Measurements from ENCODE around the gene CDK14. TPM values are rescaled to one million over a fixed set of nuclear protein-coding genes. Genes with fewer than 3 reads are reported as not detected.
A peak's percentile ranks its signal among the peaks of the same experiment; 100 is the strongest.

CDK14 gene
- total and polyA plus RNA-seq, 10 of the 15 experiments (the other 5 are each of a cell fraction or from before 2014, with no cell fraction given) = 6.5 to 61.3 (median 24.2) TPM

- no peak for TF ChIP-seq SKIL (IDR thresholded peaks at IDR 0.05; ENCODE audit: low read depth, poor library complexity, severe bottlenecking)
- no peak for TF ChIP-seq NFXL1 (IDR thresholded peaks at IDR 0.05; ENCODE audit: borderline replicate concordance)
- no peak for TF ChIP-seq HDGF (IDR thresholded peaks at IDR 0.05)
- no peak for TF ChIP-seq POLR2A (IDR thresholded peaks at IDR 0.05; ENCODE audit: low read depth, low read length)
Observed at GRCh38 chr7:90858546-90858945, 262.4 kb downstream of the CDK14 start (continued).

- Histone ChIP-seq H3K36me3 (ENCODE audit: control insufficient read depth in 2 of 2, insufficient read depth in 2 of 2, low read length in 1 of 2) (no peaks in the 10 kb centered on the region), H3K4me1 (ENCODE audit: control insufficient read depth, insufficient read depth, low read length) (peaks cover 6% of the 10 kb centered on the region), H3K27me3 (replicated peaks in 1 of 2; ENCODE audit: control insufficient read depth in 2 of 2, insufficient read depth in 2 of 2, low read length in 1 of 2) (no peaks in the 10 kb centered on the region), H3K79me2 (ENCODE audit: control insufficient read depth, insufficient read depth, low read length) (no peaks in the 10 kb centered on the region), H3K4me2 (ENCODE audit: control insufficient read depth, insufficient read depth) (no peak overlapping the region), H4K20me1 (ENCODE audit: control insufficient read depth, insufficient read depth) (no peaks in the 10 kb centered on the region), H3K27ac (ENCODE audit: control insufficient read depth, insufficient read depth) (no peak overlapping the region), H3K4me3 (no peak overlapping the region), H3K9ac (ENCODE audit: control insufficient read depth, insufficient read depth, low read length) (no peak overlapping the region), H3K9me3 (replicated peaks; ENCODE audit: control insufficient read depth, insufficient read depth, low read length) (no peaks in the 10 kb centered on the region), H2AFZ (ENCODE audit: control insufficient read depth, low read depth, low read length) (no peak overlapping the region)
- FAIRE-seq (peak; percentile 7), DNase-seq (ENCODE audit: low read depth, low spot score) (no peak), ATAC-seq (no peak)
- TF ChIP-seq PRDM15 (CRISPR knock-in tag; IDR thresholded peaks at IDR 0.05) = no peak
- no peak for TF ChIP-seq SP1 (IDR thresholded peaks at IDR 0.05; ENCODE audit: low read depth, low read length)
- TF ChIP-seq KDM1A (IDR thresholded peaks at IDR 0.05; ENCODE audit: borderline replicate concordance) = no peak
- no peak for TF ChIP-seq NBN (IDR thresholded peaks at IDR 0.05)
- TF ChIP-seq, protein P1, sequence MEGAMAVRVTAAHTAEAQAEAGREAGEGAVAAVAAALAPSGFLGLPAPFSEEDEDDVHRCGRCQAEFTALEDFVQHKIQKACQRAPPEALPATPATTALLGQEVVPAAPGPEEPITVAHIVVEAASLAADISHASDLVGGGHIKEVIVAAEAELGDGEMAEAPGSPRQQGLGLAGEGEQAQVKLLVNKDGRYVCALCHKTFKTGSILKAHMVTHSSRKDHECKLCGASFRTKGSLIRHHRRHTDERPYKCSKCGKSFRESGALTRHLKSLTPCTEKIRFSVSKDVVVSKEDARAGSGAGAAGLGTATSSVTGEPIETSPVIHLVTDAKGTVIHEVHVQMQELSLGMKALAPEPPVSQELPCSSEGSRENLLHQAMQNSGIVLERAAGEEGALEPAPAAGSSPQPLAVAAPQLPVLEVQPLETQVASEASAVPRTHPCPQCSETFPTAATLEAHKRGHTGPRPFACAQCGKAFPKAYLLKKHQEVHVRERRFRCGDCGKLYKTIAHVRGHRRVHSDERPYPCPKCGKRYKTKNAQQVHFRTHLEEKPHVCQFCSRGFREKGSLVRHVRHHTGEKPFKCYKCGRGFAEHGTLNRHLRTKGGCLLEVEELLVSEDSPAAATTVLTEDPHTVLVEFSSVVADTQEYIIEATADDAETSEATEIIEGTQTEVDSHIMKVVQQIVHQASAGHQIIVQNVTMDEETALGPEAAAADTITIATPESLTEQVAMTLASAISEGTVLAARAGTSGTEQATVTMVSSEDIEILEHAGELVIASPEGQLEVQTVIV (IDR thresholded peaks at IDR 0.05; ENCODE audit: borderline replicate concordance, partially characterized antibody) = no peak
- no peak for TF ChIP-seq STAT3 (IDR thresholded peaks at IDR 0.05; ENCODE audit: low read depth, low read length)
- TF ChIP-seq SPI1 (IDR thresholded peaks at IDR 0.05; ENCODE audit: borderline replicate concordance, insufficient read depth, low read depth, low read length) = no peak
- no TSS peak for BruUV-seq (replicated peaks)
- RAD21 ChIA-PET (ENCODE audit: unreplicated experiment) = interaction anchor here (1.3 kb wide), 1 partner anchor 149 kb away, joined by 3 read pairs; no protein-coding TSS in a partner anchor
- SMC1A ChIA-PET (ENCODE audit: uncharacterized antibody, unreplicated experiment) = interaction anchor here (1.4 kb wide), 1 partner anchor 177 kb away, joined by 3 read pairs; no protein-coding TSS in a partner anchor
- POLR2A ChIA-PET = no interaction called here
- in situ Hi-C loops (cut with MboI) = no loop called here
- intact Hi-C loops (cut with micrococcal nuclease; ENCODE audit: unreplicated experiment) = loop anchor here (5.0 to 10.0 kb wide), 2 partner anchors 73 to 175 kb away; no protein-coding TSS in a partner anchor
- CTCF ChIA-PET = no interaction called here
Observed at GRCh38 chr7:90859521-90859920, 263.4 kb downstream of the CDK14 start.

Measured in GM12878 (cell line).